CD4-positive, alpha-beta T cell (primary cell): ENCODE results near the gene MYCBP2. TPM values are rescaled to one million over a fixed set of nuclear protein-coding genes. Genes with fewer than 3 reads are reported as not detected.
A peak's percentile ranks its signal among the peaks of the same experiment; 100 is the strongest.

Experiments
- ATAC-seq: fragments of 200-7000 bp; cut with Tn5 transposase; one replicate; pipeline ENCODE4 v1.10.0; 2022; ENCODE audit warnings: mild to moderate bottlenecking; ENCODE audit not compliant: poor library complexity
- CTCF ChIA-PET: fragments of 350-600 bp; sonication (Branson Sonifier 250); formaldehyde crosslinking; loops from one replicate; lab custom pipeline; 2021; ENCODE audit warnings: antibody characterized with exemption, inconsistent platforms; lab: Charles Lee
- POLR2A ChIA-PET: fragments of 350-600 bp; sonication (Branson Sonifier 250); formaldehyde crosslinking; loops from one replicate; lab custom pipeline; 2021; ENCODE audit warnings: antibody characterized with exemption, inconsistent platforms; lab: Charles Lee
- DNase-seq, 14 experiments: peaks; one replicate each; pipeline ENCODE4 v3.0.0-alpha.2; 2013 to 2020; ENCODE audit warnings: mixed read lengths in 2 of 14
- H3K27ac ChIP-seq, 2 donors: one replicate each; pipeline versions ENCODE4 v1.5.1 to v1.7.0; 2013; ENCODE audit warnings: low read length in 2 of 2, low read depth in 1 of 2, mild to moderate bottlenecking in 1 of 2
- H3K27me3 ChIP-seq, 2 experiments: 1 replicate in 1 of 2; 2 replicates in 1 of 2; pipeline versions ENCODE4 v1.6.1 to v1.7.0; 2013; ENCODE audit warnings: low read length in 2 of 2, control low read depth in 1 of 2, mild to moderate bottlenecking in 1 of 2, moderate library complexity in 1 of 2; ENCODE audit not compliant: insufficient read depth in 2 of 2, control insufficient read depth in 1 of 2
- H3K36me3 ChIP-seq: one replicate; pipeline ENCODE4 v1.6.1; 2013; ENCODE audit warnings: low read length, control low read depth; ENCODE audit not compliant: insufficient read depth
- H3K4me1 ChIP-seq: one replicate; pipeline ENCODE4 v1.6.1; 2013; ENCODE audit warnings: low read length, control low read depth; ENCODE audit not compliant: insufficient read depth
- H3K4me3 ChIP-seq: one replicate; pipeline ENCODE4 v1.5.1; 2013; ENCODE audit warnings: mild to moderate bottlenecking, low read length, moderate library complexity
- H3K9me3 ChIP-seq, 2 experiments: 1 replicate in 1 of 2; 2 replicates in 1 of 2; pipeline versions ENCODE4 v1.6.1 to v1.7.0; 2013; ENCODE audit warnings: low read length in 2 of 2, mild to moderate bottlenecking in 2 of 2, control low read depth in 1 of 2, moderate library complexity in 1 of 2; ENCODE audit not compliant: control insufficient read depth in 1 of 2, insufficient read depth in 1 of 2
- H3K27ac Mint-ChIP-seq: one replicate; pipeline ENCODE4 v1.8.0; 2020; ENCODE audit warnings: mixed read lengths
- H3K27me3 Mint-ChIP-seq: one replicate; pipeline ENCODE4 v1.8.0; 2021; ENCODE audit warnings: mixed read lengths
- H3K36me3 Mint-ChIP-seq: one replicate; pipeline ENCODE4 v1.8.0; 2021; ENCODE audit warnings: low read depth, mixed read lengths
- H3K4me1 Mint-ChIP-seq: one replicate; pipeline ENCODE4 v1.8.0; 2021; ENCODE audit warnings: low read depth, mixed read lengths
- H3K4me3 Mint-ChIP-seq: one replicate; pipeline ENCODE4 v1.8.0; 2020; ENCODE audit warnings: mild to moderate bottlenecking, mixed read lengths
- H3K9me3 Mint-ChIP-seq: one replicate; pipeline ENCODE4 v1.8.0; 2020; ENCODE audit warnings: mixed read lengths
- CTCF ChIP-seq: fragments of 200-600 bp; IDR thresholded peaks from one replicate; pipeline ENCODE4 v1.8.0; 2022; ENCODE audit warnings: antibody characterized with exemption, mild to moderate bottlenecking
- intact Hi-C, 2 experiments: fragments of 100-400 bp; cut with DNase I in 1 of 2; cut with micrococcal nuclease in 1 of 2; formaldehyde crosslinking; loops; one replicate each; pipeline versions ENCODE4 v1.15.1 to v1.9.0; 2023 to 2025; cut with DNase I, micrococcal nuclease
- total RNA-seq, 174 experiments: library from RNA in 2 of 174; stranded (reverse) in 2 of 174; gene quantifications; one replicate each; pipeline ENCODE4 v1.2.3 and lab custom pipeline; 2021 to 2026

MYCBP2 gene
- total RNA-seq, 2 experiments from 2014 or later, result 116 to 119 TPM

GRCh38 chr13:77345150-77345780, 18.4 kb upstream of the MYCBP2 start:
- Histone ChIP-seq H3K27ac (no peak overlapping the region), H3K4me3 (no peak overlapping the region), H3K27me3 (no peaks in the 10 kb centered on the region), H3K4me1 (peaks cover 3% of the 10 kb centered on the region), H3K36me3 (no peaks in the 10 kb centered on the region), H3K9me3 (no peaks in the 10 kb centered on the region)
- CTCF ChIA-PET, result no interaction called here
- DNase-seq, result peak in 3 of 14 experiments; percentile 33 to 56 (median 54)
- ATAC-seq, result peak; percentile 71
- intact Hi-C loops, result loop anchor here in 1 of 2 experiments (10.0 kb wide), 1 partner anchor 1310 kb away; the partner anchor contains the start of gene OBI1
- Mint-ChIP-seq H3K27ac (peak overlapping the region; percentile 65), H3K27me3 (no peaks in the 10 kb centered on the region), H3K4me1 (peaks cover 28% of the 10 kb centered on the region), H3K36me3 (no peaks in the 10 kb centered on the region), H3K9me3 (no peaks in the 10 kb centered on the region), H3K4me3 (peak overlapping the region; percentile 42)
- no peak for TF ChIP-seq CTCF
- POLR2A ChIA-PET, result interaction anchor here (0.7 to 1.5 kb wide), 3 partner anchors 16 to 346 kb away, joined by 4 to 6 read pairs (median 6); partner anchors contain the start of gene MYCBP2

GRCh38 chr13:77343841-77344240, 16.9 kb upstream of the MYCBP2 start:
- no peaks in the 10 kb centered on the region for H3K27me3 ChIP-seq
- peaks cover 8% of the 10 kb centered on the region for H3K4me1 ChIP-seq
- H3K27ac ChIP-seq, result no peak overlapping the region
- TF ChIP-seq CTCF, result no peak
- ATAC-seq (no peak), DNase-seq (no peak)
- H3K36me3 ChIP-seq, result no peaks in the 10 kb centered on the region
- Mint-ChIP-seq H3K36me3 (no peaks in the 10 kb centered on the region), H3K4me1 (peaks cover 39% of the 10 kb centered on the region), H3K9me3 (no peaks in the 10 kb centered on the region), H3K27ac (no peak overlapping the region), H3K4me3 (no peak overlapping the region), H3K27me3 (no peaks in the 10 kb centered on the region)
- no peaks in the 10 kb centered on the region for H3K9me3 ChIP-seq
- intact Hi-C loops, result loop anchor here in 1 of 2 experiments (10.0 kb wide), 1 partner anchor 1311 kb away; the partner anchor contains the start of gene OBI1
- CTCF ChIA-PET, result no interaction called here
- H3K4me3 ChIP-seq, result no peak overlapping the region
- POLR2A ChIA-PET, result interaction anchor here (0.9 kb wide), 1 partner anchor 14 kb away, joined by 4 read pairs; no protein-coding TSS in a partner anchor

- Mint-ChIP-seq H3K4me3 (no peak overlapping the region), H3K9me3 (no peaks in the 10 kb centered on the region), H3K4me1 (peaks cover 29% of the 10 kb centered on the region), H3K27ac (no peak overlapping the region), H3K36me3 (no peaks in the 10 kb centered on the region), H3K27me3 (no peaks in the 10 kb centered on the region)
- ChIA-PET CTCF (no interaction called here), POLR2A (interaction anchor here (1.6 kb wide), 1 partner anchor 10 kb away, joined by 9 read pairs; no protein-coding TSS in a partner anchor)
- H3K4me1 ChIP-seq, result peaks cover 9% of the 10 kb centered on the region
- DNase-seq, result no peak
- no peak overlapping the region for H3K4me3 ChIP-seq
- intact Hi-C loops, result no loop called here
- no peaks in the 10 kb centered on the region for H3K27me3 ChIP-seq
- no peaks in the 10 kb centered on the region for H3K36me3 ChIP-seq
- no peak overlapping the region for H3K27ac ChIP-seq
- no peak for TF ChIP-seq CTCF
- no peak for ATAC-seq
- no peaks in the 10 kb centered on the region for H3K9me3 ChIP-seq
Measured at GRCh38 chr13:77339408-77339807, 12.5 kb upstream of the MYCBP2 start.
